GM12878 (cell line): ENCODE measurements around the gene TMED10. TPM values are rescaled to one million over a fixed set of nuclear protein-coding genes. Genes with fewer than 3 reads are reported as not detected.

Experiments used
- BHLHE40 ChIP-seq, 2 experiments: fragments of 450-650 bp in 1 of 2; IDR thresholded peaks; 2 replicates each; pipeline ENCODE4 v1.6.1; 2011 to 2017; ENCODE audit warnings: low read depth in 2 of 2, borderline replicate concordance in 1 of 2, improper control_type of control experiment in 1 of 2, low read length in 1 of 2, mild to moderate bottlenecking in 1 of 2
- EGR1 ChIP-seq, 2 experiments: IDR thresholded peaks; 1 replicate in 1 of 2; 2 replicates in 1 of 2; pipeline ENCODE4 v1.6.1; 2011 to 2012; ENCODE audit warnings: low read depth in 2 of 2, low read length in 2 of 2, borderline replicate concordance in 1 of 2, mild to moderate bottlenecking in 1 of 2, moderate library complexity in 1 of 2
- KDM1A ChIP-seq: fragments of 200-600 bp; sonication (generic); IDR thresholded peaks from 2 replicates; pipeline ENCODE4 v1.6.1; 2016; ENCODE audit warnings: borderline replicate concordance
- MEF2B ChIP-seq: fragments of 450-650 bp; IDR thresholded peaks from 2 replicates; pipeline ENCODE4 v1.6.1; 2018; ENCODE audit warnings: mild to moderate bottlenecking, moderate library complexity; ENCODE audit not compliant: partially characterized antibody, poor library complexity, severe bottlenecking
- NR2F1 ChIP-seq: fragments of 450-650 bp; conservative IDR thresholded peaks from 2 replicates; pipeline ENCODE4 v1.6.1; 2017; ENCODE audit warnings: mild to moderate bottlenecking
- PAX5 ChIP-seq: IDR thresholded peaks from 2 replicates; pipeline ENCODE4 v1.6.1; 2011; ENCODE audit warnings: low read depth, low read length, borderline replicate concordance
- RELA ChIP-seq: fragments of 450-650 bp; IDR thresholded peaks from 2 replicates; pipeline ENCODE4 v1.8.0; 2014; ENCODE audit warnings: borderline replicate concordance; ENCODE audit not compliant: partially characterized antibody
- RUNX3 ChIP-seq: IDR thresholded peaks from 2 replicates; pipeline ENCODE4 v1.6.1; 2012; ENCODE audit warnings: low read length, inconsistent platforms
- TCF3 ChIP-seq: IDR thresholded peaks from 2 replicates; pipeline ENCODE4 v1.6.1; 2012; ENCODE audit warnings: low read depth, mild to moderate bottlenecking, low read length, borderline replicate concordance; ENCODE audit not compliant: insufficient read depth
- YBX1 ChIP-seq: fragments of 450-650 bp; IDR thresholded peaks from 2 replicates; pipeline ENCODE4 v1.6.1; 2016; ENCODE audit warnings: antibody characterized with exemption
- YY1 ChIP-seq: IDR thresholded peaks from 2 replicates; pipeline ENCODE4 v1.6.1; 2011; ENCODE audit warnings: low read depth, mild to moderate bottlenecking, low read length
- ZNF24 ChIP-seq: fragments of 450-650 bp; IDR thresholded peaks from 2 replicates; pipeline ENCODE4 v1.6.1; 2017; ENCODE audit warnings: antibody characterized with exemption, mild to moderate bottlenecking
- ZNF274 ChIP-seq: IDR thresholded peaks from one replicate; pipeline ENCODE4 v1.8.0; 2011; ENCODE audit not compliant: insufficient read length, insufficient read depth
- ZNF592 ChIP-seq: fragments of 450-650 bp; IDR thresholded peaks from 2 replicates; pipeline ENCODE4 v1.6.1; 2017; ENCODE audit warnings: mild to moderate bottlenecking, moderate library complexity
- polyA plus RNA-seq, 11 experiments: library from polyadenylated mRNA; depleted of rRNA in 4 of 11; unstranded in 6 of 11; stranded (reverse) in 5 of 11; fragments of >200 nt; fragmentation: Nextera tagmentation in 4 of 11; fragmentation: Illumina TruSeq in 1 of 11; extraction: Ambion mirVana in 4 of 11; extraction: Trizol in 1 of 11; gene quantifications; 1 replicate in 1 of 11; 2 replicates in 10 of 11; pipeline versions ENCODE4 v1.2.1 to v1.2.3, GENCODE V29; 2011 to 2016; ENCODE audit warnings: inconsistent platforms in 2 of 11, missing spikeins in 2 of 11, low read depth in 1 of 11
- total RNA-seq, 4 experiments: library from RNA; depleted of rRNA in 3 of 4; stranded (reverse); fragments of >200 nt in 3 of 4; fragmentation: Illumina TruSeq in 1 of 4; extraction: Trizol in 1 of 4; gene quantifications; 2 replicates each; pipeline versions ENCODE4 v1.2.1 to v1.2.3, GENCODE V29; 2013 to 2021
- TF ChIP-seq, protein P1 (sequence below): fragments of 450-650 bp; IDR thresholded peaks from 2 replicates; pipeline ENCODE4 v1.6.1; 2018; ENCODE audit warnings: borderline replicate concordance, mild to moderate bottlenecking; ENCODE audit not compliant: partially characterized antibody

The TMED10 gene
- total and polyA plus RNA-seq, 10 of the 15 experiments (the other 5 are each of a cell fraction or from before 2014, with no cell fraction given): 99.8 to 270 (median 180) TPM

GRCh38 chr14:75223664-75224154 is 47.3 kb upstream of the TMED10 start (continued):
- TF ChIP-seq, protein P1, sequence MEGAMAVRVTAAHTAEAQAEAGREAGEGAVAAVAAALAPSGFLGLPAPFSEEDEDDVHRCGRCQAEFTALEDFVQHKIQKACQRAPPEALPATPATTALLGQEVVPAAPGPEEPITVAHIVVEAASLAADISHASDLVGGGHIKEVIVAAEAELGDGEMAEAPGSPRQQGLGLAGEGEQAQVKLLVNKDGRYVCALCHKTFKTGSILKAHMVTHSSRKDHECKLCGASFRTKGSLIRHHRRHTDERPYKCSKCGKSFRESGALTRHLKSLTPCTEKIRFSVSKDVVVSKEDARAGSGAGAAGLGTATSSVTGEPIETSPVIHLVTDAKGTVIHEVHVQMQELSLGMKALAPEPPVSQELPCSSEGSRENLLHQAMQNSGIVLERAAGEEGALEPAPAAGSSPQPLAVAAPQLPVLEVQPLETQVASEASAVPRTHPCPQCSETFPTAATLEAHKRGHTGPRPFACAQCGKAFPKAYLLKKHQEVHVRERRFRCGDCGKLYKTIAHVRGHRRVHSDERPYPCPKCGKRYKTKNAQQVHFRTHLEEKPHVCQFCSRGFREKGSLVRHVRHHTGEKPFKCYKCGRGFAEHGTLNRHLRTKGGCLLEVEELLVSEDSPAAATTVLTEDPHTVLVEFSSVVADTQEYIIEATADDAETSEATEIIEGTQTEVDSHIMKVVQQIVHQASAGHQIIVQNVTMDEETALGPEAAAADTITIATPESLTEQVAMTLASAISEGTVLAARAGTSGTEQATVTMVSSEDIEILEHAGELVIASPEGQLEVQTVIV: no peak
- no peak for TF ChIP-seq ZNF24
- no peak for TF ChIP-seq TCF3
- TF ChIP-seq ZNF274: no peak
- TF ChIP-seq NR2F1: peak; percentile 42; the same call in 1 of the 2 replicates
- peak; percentile 78 for TF ChIP-seq MEF2B
- TF ChIP-seq KDM1A: no peak
- TF ChIP-seq RELA: no peak
- TF ChIP-seq EGR1 (IDR thresholded peaks at IDR 0.05; ENCODE audit: borderline replicate concordance in 1 of 2, low read depth in 2 of 2, low read length in 2 of 2): peak in 1 of 2 experiments; percentile 81; a peak in 2 of 3 replicates
- no peak for TF ChIP-seq YY1
- TF ChIP-seq PAX5: peak; percentile 79; the same call in 1 of the 2 replicates
- TF ChIP-seq YBX1: no peak
- TF ChIP-seq BHLHE40 (IDR thresholded peaks at IDR 0.05; ENCODE audit: borderline replicate concordance in 1 of 2, low read depth in 2 of 2, low read length in 1 of 2): peak in 1 of 2 experiments; percentile 27; a peak in 1 of 4 replicates
- peak; percentile 87 for TF ChIP-seq RUNX3
- TF ChIP-seq ZNF592: no peak
- TF ChIP-seq, all 136 proteins: peak for 26
